HG03432 (cell line): ENCODE data around the gene ZNF30.
"Not testable (repeated sequence)": the region's sequence is repeated elsewhere in the genome, so short reads cannot be mapped to it uniquely, and the experiment has no call there.

Source experiments
- ATAC-seq: cut with Tn5 transposase; IDR thresholded peaks from one replicate; pipeline ENCODE4 v1.9.1; 2021; ENCODE audit warnings: mild to moderate bottlenecking, moderate library complexity; ENCODE audit not compliant: unreplicated experiment

Gene ZNF30

GRCh38 chr19:34985249-34986022 is 58.7 kb downstream of the ZNF30 start:
- ATAC-seq = no peak

- ATAC-seq = no peak
Measured at GRCh38 chr19:34988119-34988518, 61.4 kb downstream of the ZNF30 start.

GRCh38 chr19:34989298-34989697 is 62.6 kb downstream of the ZNF30 start:
- ATAC-seq = no peak

- ATAC-seq = no peak
Measured at GRCh38 chr19:34990578-34991192, 64.0 kb downstream of the ZNF30 start.

- no peak for ATAC-seq
Measured at GRCh38 chr19:34991542-34992333, 65.0 kb downstream of the ZNF30 start.

- not testable (repeated sequence) for ATAC-seq
Measured at GRCh38 chr19:34992582-34992981, 65.9 kb downstream of the ZNF30 start.

GRCh38 chr19:34994286-34994642 is 67.6 kb downstream of the ZNF30 start:
- ATAC-seq = no peak
